ENCODE results near the gene PLA2G1B.

PLA2G1B gene

GRCh38 chr12:120323772-120324171 is 3.8 kb downstream of the PLA2G1B start:
- no peak for DNase-seq

- DNase-seq: no peak
These were observed 6.0 kb downstream of the PLA2G1B start for GRCh38 chr12:120321382-120322202.

GRCh38 chr12:120317224-120318105 is 10.1 kb downstream of the PLA2G1B start:
- peak; percentile 100 for DNase-seq

GRCh38 chr12:120316798-120317223 is 10.8 kb downstream of the PLA2G1B start:
- no peak for DNase-seq

- no peak for DNase-seq
These were observed 13.4 kb downstream of the PLA2G1B start for GRCh38 chr12:120314220-120314619.

- peak; percentile 88 for DNase-seq
These were observed 25.4 kb downstream of the PLA2G1B start, which contains the start of gene SIRT4 for GRCh38 chr12:120301962-120302815. Gene SIRT4 (plus strand): TSS chr12:120302321. CDS start chr12:120303562, 1,241 bp downstream.

GRCh38 chr12:120292661-120293531 is 34.7 kb downstream of the PLA2G1B start, which contains the start of gene RNU4-1:
Gene RNU4-1 (minus strand): TSS chr12:120293237.
- DNase-seq: peak; percentile 90

- DNase-seq: no peak
These were observed 35.2 kb downstream of the PLA2G1B start for GRCh38 chr12:120292411-120292660.

GRCh38 chr12:120290609-120291305 is 36.8 kb downstream of the PLA2G1B start:
- no peak for DNase-seq

- DNase-seq: no peak
These were observed 40.1 kb downstream of the PLA2G1B start for GRCh38 chr12:120287491-120287890.

GRCh38 chr12:120286768-120287490 is 40.6 kb downstream of the PLA2G1B start:
- no peak for DNase-seq

- no peak for DNase-seq
These were observed 43.2 kb downstream of the PLA2G1B start for GRCh38 chr12:120284381-120284780.

GRCh38 chr12:120283318-120283717 is 44.3 kb downstream of the PLA2G1B start:
- no peak for DNase-seq

- no peak for DNase-seq
These were observed 49.2 kb downstream of the PLA2G1B start for GRCh38 chr12:120278137-120279069.

- no peak for DNase-seq
These were observed 50.8 kb downstream of the PLA2G1B start for GRCh38 chr12:120276734-120277133.

All from CD4-positive, alpha-beta T cell treated with Interferon gamma for 1 hour (primary cell).